DND-41 (cell line): ENCODE data around the gene MIXL1.

Experiments used
- CTCF ChIP-seq: IDR thresholded peaks from 2 replicates; pipeline ENCODE4 v1.5.1; 2012; ENCODE audit warnings: borderline replicate concordance, low read length, moderate library complexity, mild to moderate bottlenecking; ENCODE audit not compliant: poor library complexity, severe bottlenecking; ENCODE audit errors: extremely low read depth
- EZH2 ChIP-seq: IDR thresholded peaks from 3 replicates; pipeline ENCODE4 v1.6.1; 2012; ENCODE audit warnings: borderline replicate concordance, low read depth, mild to moderate bottlenecking, moderate library complexity, low read length, inconsistent platforms; ENCODE audit not compliant: severe bottlenecking

- TF ChIP-seq CTCF (no peak), EZH2 (no peak)
These were observed 37.1 kb upstream of the MIXL1 start, which contains the start of gene ACBD3 for GRCh38 chr1:226186124-226187018.
